Heart right ventricle (tissue), 16 donors: ENCODE data around the gene C15orf39. TPM values are rescaled to one million over a fixed set of nuclear protein-coding genes. Genes with fewer than 3 reads are reported as not detected.
"Not testable (repeated sequence)": the region's sequence is repeated elsewhere in the genome, so short reads cannot be mapped to it uniquely, and the experiment has no call there.

Experiments
- ATAC-seq, 8 donors: fragments of 200-7000 bp; cut with Tn5 transposase; one replicate each; pipeline ENCODE4 v1.9.1; 2020; ENCODE audit warnings: mild to moderate bottlenecking in 8 of 8, moderate library complexity in 8 of 8, moderate number of reproducible peaks in 1 of 8
- DNase-seq, 2 donors: peaks; one replicate each; pipeline ENCODE4 v3.0.0-alpha.2; 2020
- H3K27ac ChIP-seq, 10 donors: fragments of 200-600 bp; sonication (generic) in 2 of 10; one replicate each; pipeline versions ENCODE4 v1.5.0 to v1.8.0; 2020 to 2022; ENCODE audit warnings: mild to moderate bottlenecking in 3 of 10
- H3K27me3 ChIP-seq, 7 donors: fragments of 200-600 bp; one replicate each; pipeline ENCODE4 v1.8.0; 2021 to 2022; ENCODE audit warnings: mild to moderate bottlenecking in 2 of 7
- H3K36me3 ChIP-seq, 9 donors: fragments of 200-600 bp; sonication (generic) in 1 of 9; one replicate each; pipeline versions ENCODE4 v1.5.0 to v1.8.0; 2020 to 2022; ENCODE audit warnings: mild to moderate bottlenecking in 2 of 9
- H3K4me1 ChIP-seq, 9 donors: fragments of 200-600 bp; sonication (generic) in 1 of 9; one replicate each; pipeline versions ENCODE4 v1.5.0 to v1.8.0; 2020 to 2022; ENCODE audit warnings: mild to moderate bottlenecking in 4 of 9
- H3K4me3 ChIP-seq, 10 donors: fragments of 200-600 bp; sonication (generic) in 2 of 10; one replicate each; pipeline versions ENCODE4 v1.5.0 to v1.8.0; 2020 to 2022; ENCODE audit warnings: mild to moderate bottlenecking in 7 of 10, moderate library complexity in 2 of 10
- H3K9me3 ChIP-seq, 11 donors: fragments of 200-600 bp in 10 of 11; sonication (generic) in 2 of 11; one replicate each; pipeline versions ENCODE4 v1.5.0 to v1.8.0; 2013 to 2022; ENCODE audit warnings: mild to moderate bottlenecking in 2 of 11, control low read depth in 1 of 11, moderate library complexity in 1 of 11
- WGBS, 2 donors: extraction: QIAGEN DNeasy Blood & Tissue Kit; methylation state at CpG; one replicate each; pipeline ENCODE4 v1.1.7; 2013; ENCODE audit warnings: inconsistent platforms in 1 of 2; 5-methylcytosine and 5-hydroxymethylcytosine counted together
- intact Hi-C, 10 donors: fragments of 100-400 bp; cut with DNase I; formaldehyde crosslinking; loops; one replicate each; pipeline versions ENCODE4 v1.11.1 to v1.14.2; 2022
- polyA plus RNA-seq, 2 donors: library from polyadenylated mRNA; stranded (reverse); fragments of 200-250 nt; gene quantifications; one replicate each; pipeline ENCODE4 v1.2.3, GENCODE V29; 2013
- total RNA-seq, 10 donors: library from RNA; stranded (reverse); fragmentation: NEBNext Ultra II Directional in 3 of 10; extraction: Animal tissue kit (Norgen Biotek cat#: 25700) in 3 of 10; gene quantifications; one replicate each; pipeline versions ENCODE4 v1.2.1 to v1.2.4, GENCODE V29; 2021 to 2023
- TF ChIP-seq, protein P1 (sequence below), 9 donors: fragments of 200-600 bp; sonication (generic) in 2 of 9; IDR thresholded peaks; one replicate each; pipeline versions ENCODE4 v1.5.0 to v1.8.0; 2021 to 2022; ENCODE audit warnings: antibody characterized with exemption in 9 of 9, mild to moderate bottlenecking in 5 of 9, moderate library complexity in 1 of 9
- donor health status: Arrhythmogenic right ventricular cardiomyopathy.
- donor health status: ischemic (EF 13 %, LVEDD 7.1; RV severe dilation, severe dysfunction).
- donor health status: healthy with polysubstance abuse.
- donor health status: DM: no; HTN: yes; CAD: no.
- donor health status: DM: no; HTN: no; CAD: no.
- donor health status: ischemic (EF 25% LVEDD 6.9; RV normal size, moderate dysfunction).
- donor health status: ischemic (EF 25% LVEDD 5.7; RV mildly dilated, moderate dysfunction).
- donor health status: healthy.
- donor health status: DM: yes; HTN: yes; CAD: no.
- donor health status: Ischemic cardiomyopathy.
- donor health status: ischemic (EF 35%, LVEDD 5.7; RV mildly dilated, moderate dysfunction).
- donor health status: nonischemic (EF 11% LVEDD 7.7; RV severe dilation, severe dysfunction).
- donor health status: DM: yes; HTN: yes; CAD: no.
- donor health status: PGD.
- donor health status: ischemic (EF 29% LVEDD 5.4; RV normal size, mild dysfunction).
- donor health status: nonischemic (EF 23%, LVEDD 6.1; RV moderate dilation, normal function).

Gene C15orf39
- total and polyA plus RNA-seq, 12 donors: 6.9 to 23.7 (median 14.2) TPM

DNA sequence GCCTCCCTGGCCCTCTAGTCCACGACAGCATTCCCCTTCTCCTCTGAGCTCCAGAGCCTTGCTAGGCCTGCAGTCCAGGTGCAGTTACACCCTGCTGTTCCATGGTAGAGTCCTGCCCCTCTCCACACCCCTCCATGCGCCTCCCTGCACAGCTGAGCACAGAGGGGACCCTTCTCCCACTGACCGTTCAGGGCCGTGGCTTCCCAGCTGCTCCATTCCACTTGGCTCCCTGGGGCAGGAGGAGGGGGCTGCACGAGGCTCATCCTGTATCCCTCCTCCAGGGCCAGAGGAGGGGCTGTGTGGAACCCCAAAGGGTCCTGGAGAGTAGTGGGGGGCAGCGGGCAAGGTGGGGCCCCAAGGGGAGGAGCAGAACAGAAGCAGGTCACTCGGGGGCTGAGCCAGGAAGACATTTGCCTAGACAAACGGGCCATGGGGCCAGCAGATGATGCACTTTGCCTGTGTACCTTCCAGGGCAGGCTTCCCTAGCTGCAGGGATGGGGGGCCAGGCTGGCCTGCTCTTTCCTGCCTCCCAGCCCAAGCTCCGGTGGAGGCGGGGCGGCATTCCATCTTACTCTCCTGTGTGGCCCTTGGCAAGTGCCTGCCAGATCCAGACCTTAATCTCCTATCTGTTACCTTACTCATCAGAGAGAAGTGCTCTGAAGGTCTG, 35.8 kb downstream of the C15orf39 start:
- 70 to 77% methylated on average over 11 of the region's 11 CpGs for WGBS, 2 donors
- ATAC-seq: no peak
- Histone ChIP-seq H3K27me3 (peaks cover 0 to 28% (median 4%) of the 10 kb centered on the region in 7 donors), H3K4me3 (no peak overlapping the region), H3K9me3 (no peaks in the 10 kb centered on the region), H3K36me3 (no peaks in the 10 kb centered on the region), H3K27ac (no peak overlapping the region), H3K4me1 (peaks cover 0 to 9% (median 0%) of the 10 kb centered on the region in 9 donors)
- TF ChIP-seq, protein P1, sequence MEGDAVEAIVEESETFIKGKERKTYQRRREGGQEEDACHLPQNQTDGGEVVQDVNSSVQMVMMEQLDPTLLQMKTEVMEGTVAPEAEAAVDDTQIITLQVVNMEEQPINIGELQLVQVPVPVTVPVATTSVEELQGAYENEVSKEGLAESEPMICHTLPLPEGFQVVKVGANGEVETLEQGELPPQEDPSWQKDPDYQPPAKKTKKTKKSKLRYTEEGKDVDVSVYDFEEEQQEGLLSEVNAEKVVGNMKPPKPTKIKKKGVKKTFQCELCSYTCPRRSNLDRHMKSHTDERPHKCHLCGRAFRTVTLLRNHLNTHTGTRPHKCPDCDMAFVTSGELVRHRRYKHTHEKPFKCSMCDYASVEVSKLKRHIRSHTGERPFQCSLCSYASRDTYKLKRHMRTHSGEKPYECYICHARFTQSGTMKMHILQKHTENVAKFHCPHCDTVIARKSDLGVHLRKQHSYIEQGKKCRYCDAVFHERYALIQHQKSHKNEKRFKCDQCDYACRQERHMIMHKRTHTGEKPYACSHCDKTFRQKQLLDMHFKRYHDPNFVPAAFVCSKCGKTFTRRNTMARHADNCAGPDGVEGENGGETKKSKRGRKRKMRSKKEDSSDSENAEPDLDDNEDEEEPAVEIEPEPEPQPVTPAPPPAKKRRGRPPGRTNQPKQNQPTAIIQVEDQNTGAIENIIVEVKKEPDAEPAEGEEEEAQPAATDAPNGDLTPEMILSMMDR (IDR thresholded peaks at IDR 0.05): no peak
- no peak for DNase-seq
- intact Hi-C loops: no loop called here

DNA sequence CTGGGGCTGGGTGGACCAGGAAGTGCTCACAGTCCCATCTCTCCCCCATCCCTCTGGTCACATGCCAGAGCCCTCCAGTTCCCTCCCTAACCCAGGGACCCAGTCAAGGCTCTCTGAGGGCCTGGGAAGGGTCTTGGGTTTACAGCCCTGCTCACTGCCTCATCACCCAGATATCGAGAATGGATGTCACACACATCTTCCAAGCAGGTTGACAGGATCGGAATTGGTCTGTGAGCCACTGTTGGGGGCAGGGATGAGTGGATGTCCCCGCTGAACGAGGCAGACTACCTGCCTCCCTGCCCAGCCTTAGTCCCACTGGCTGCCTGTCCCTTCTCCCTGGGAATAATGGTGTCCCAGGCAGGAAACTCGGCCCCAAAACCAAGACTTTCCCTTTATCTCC, 36.5 kb downstream of the C15orf39 start:
- Histone ChIP-seq H3K4me3 (no peak overlapping the region), H3K27me3 (peaks cover 0 to 21% (median 4%) of the 10 kb centered on the region in 7 donors), H3K27ac (no peak overlapping the region), H3K9me3 (no peaks in the 10 kb centered on the region), H3K4me1 (peaks cover 0 to 9% (median 0%) of the 10 kb centered on the region in 9 donors), H3K36me3 (no peaks in the 10 kb centered on the region)
- no peak for DNase-seq
- 75 to 80% methylated on average over 5 of the region's 5 CpGs for WGBS, 2 donors
- intact Hi-C loops: no loop called here
- TF ChIP-seq, protein P1 (IDR thresholded peaks at IDR 0.05): no peak
- ATAC-seq: no peak

DNA sequence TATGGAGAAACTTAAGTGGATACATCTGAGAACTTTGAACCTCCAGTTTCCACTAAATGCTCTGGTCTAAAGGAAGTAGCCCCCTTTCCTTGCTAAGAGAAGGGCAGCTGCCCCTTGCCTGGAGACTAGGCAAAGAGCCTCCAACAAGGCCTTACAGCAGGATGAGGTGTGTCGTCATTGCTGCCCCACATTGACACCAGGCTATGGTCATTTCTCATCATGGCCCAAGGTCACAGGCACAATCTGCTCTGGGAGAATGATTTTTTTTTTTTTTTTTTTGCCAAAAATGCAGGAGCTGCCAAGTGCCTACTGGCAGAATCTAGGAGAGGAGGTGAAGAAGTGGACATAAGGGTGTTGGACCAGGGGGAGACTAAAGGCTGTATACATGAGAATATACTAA, 44.1 kb downstream of the C15orf39 start:
- H3K27me3 ChIP-seq: peaks cover 0 to 37% (median 22%) of the 10 kb centered on the region in 7 donors
- H3K9me3 ChIP-seq, DNase-seq, ATAC-seq, H3K27ac ChIP-seq, H3K4me1 ChIP-seq, H3K36me3 ChIP-seq, H3K4me3 ChIP-seq: not testable (repeated sequence)
- WGBS, 2 donors: 74 to 95% methylated on average over 1 of the region's 1 CpG
- intact Hi-C loops: loop anchor here in 2 of 10 donors (10.0 kb wide), 2 partner anchors 59 to 69 kb away; no protein-coding TSS in a partner anchor

DNA sequence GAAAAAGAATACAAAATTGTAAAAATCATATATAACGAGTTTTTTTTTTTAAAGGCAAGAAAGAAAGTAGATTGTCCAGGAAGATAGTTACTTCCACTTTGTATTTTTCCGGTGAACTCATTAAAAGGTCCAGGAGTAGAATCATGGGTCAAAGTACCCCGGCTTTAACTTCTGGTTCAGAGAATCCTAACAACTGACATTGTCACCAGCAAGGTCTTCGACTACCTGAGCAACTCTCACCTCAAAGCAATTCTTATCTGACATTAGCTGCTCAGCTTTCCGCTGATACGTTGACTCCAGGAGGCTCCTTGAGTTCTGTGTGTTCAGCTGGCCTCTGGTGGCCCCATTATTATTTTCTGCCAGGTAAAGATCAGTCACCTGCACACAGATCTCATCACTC, 47.3 kb downstream of the C15orf39 start:
- H3K4me1 ChIP-seq, DNase-seq, H3K36me3 ChIP-seq, H3K27ac ChIP-seq, H3K4me3 ChIP-seq, H3K9me3 ChIP-seq, ATAC-seq: not testable (repeated sequence)
- WGBS, 2 donors: 75 to 77% methylated on average over 6 of the region's 6 CpGs
- intact Hi-C loops: loop anchor here in 2 of 10 donors (10.0 kb wide), 2 partner anchors 56 to 66 kb away; no protein-coding TSS in a partner anchor
- H3K27me3 ChIP-seq: peaks cover 0 to 42% (median 27%) of the 10 kb centered on the region in 7 donors

DNA sequence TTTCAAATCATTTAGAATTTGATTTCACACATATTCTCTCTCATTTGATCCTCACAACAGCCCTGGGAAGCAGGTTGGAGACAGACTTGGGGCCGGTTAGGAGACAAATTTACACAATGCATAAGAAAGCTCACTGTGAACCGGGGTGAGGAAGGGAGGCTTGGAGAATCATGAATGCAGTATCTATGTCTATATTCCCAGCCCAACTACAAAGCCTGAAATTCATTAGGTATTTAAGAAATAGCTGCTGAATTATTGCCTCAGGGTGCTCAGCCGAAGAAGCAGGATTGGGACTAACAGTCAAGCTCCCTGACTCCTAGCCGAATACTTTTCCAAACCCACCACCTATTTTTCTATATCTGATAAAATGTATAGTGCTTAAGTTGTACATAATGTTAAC, 48.0 kb downstream of the C15orf39 start:
- DNase-seq (no peak), ATAC-seq (no peak)
- Histone ChIP-seq H3K4me1 (no peaks in the 10 kb centered on the region), H3K27ac (no peak overlapping the region), H3K36me3 (no peaks in the 10 kb centered on the region), H3K9me3 (no peaks in the 10 kb centered on the region), H3K27me3 (peaks cover 0 to 41% (median 25%) of the 10 kb centered on the region in 7 donors), H3K4me3 (no peak overlapping the region)
- WGBS, 2 donors: 69 to 73% methylated on average over 4 of the region's 4 CpGs
- intact Hi-C loops: loop anchor here in 2 of 10 donors (10.0 kb wide), 2 partner anchors 55 to 65 kb away; no protein-coding TSS in a partner anchor
- TF ChIP-seq, protein P1 (IDR thresholded peaks at IDR 0.05): no peak

DNA sequence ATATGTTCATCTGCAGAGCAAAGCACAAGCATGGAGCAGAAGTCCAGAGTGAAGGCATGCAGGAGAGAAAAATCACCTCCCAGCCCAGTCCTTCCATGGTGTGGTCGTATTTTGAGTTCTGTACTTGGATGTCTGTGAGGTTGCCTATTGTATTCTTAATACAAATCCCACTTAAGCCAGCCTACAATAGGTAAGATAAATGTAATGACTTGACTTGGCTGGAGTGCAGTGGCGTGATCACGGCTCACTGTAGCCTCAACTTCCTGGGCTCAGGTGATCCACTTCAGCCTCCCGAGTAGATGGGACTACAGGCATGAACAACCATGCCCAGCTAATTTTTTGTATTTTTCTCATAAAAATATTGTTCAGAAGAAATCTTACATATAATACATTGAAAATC, 49.7 kb downstream of the C15orf39 start:
- ATAC-seq, H3K27ac ChIP-seq, intact Hi-C loops, H3K4me3 ChIP-seq, H3K36me3 ChIP-seq, H3K4me1 ChIP-seq, DNase-seq, H3K9me3 ChIP-seq: not testable (repeated sequence)
- H3K27me3 ChIP-seq: peaks cover 0 to 41% (median 22%) of the 10 kb centered on the region in 7 donors
- 79 to 83% methylated on average over 4 of the region's 4 CpGs for WGBS, 2 donors

DNA sequence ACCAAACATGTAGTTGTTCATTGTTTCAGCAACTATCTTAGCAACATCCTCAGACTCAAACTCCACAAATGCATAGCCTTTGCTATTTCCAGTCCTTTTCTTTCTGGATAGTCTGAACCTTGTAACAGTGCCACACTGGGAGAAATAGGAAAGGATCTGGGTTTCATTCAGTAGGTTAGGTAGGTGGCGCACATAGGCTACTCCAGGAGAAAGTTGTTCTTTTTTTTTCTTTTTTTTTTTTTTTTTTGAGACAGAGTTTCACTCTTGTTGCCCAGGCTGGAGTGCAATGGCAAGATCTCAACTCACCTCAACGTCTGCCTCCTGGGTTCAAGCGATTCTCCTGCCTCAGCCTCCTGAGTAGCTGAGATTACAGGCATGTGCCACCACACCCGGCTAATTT, 50.6 kb downstream of the C15orf39 start:
- 79 to 89% methylated on average over 4 of the region's 4 CpGs for WGBS, 2 donors
- ATAC-seq, H3K9me3 ChIP-seq, H3K4me3 ChIP-seq, H3K4me1 ChIP-seq, intact Hi-C loops, H3K36me3 ChIP-seq, DNase-seq, H3K27ac ChIP-seq: not testable (repeated sequence)
- H3K27me3 ChIP-seq: peaks cover 0 to 38% (median 20%) of the 10 kb centered on the region in 7 donors

DNA sequence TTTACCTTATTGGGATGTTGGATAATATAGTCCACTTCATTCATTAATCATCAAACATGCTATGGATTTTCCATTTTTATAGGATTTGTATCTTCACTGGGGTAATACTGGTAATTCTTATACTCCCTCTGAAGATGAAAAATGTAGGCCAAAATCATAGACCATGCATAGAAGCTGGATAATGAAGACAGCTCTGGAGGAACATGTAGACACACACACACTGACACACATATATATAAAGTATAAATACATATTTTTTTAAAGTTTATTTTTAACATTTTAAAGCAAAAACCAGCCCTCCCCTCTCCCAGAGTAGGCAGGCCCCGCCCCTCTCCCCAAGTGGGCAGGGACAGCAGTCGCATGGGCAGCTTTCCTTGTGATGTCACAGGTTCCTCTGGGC, 56.4 kb downstream of the C15orf39 start, which contains the start of gene GOLGA6C:
TSS of gene GOLGA6C (plus strand) at position 301 of the 400 bp plus-strand sequence. CDS start 265 bp downstream, outside the sequence.
- H3K9me3 ChIP-seq, ATAC-seq, H3K36me3 ChIP-seq, DNase-seq, H3K27me3 ChIP-seq, H3K4me3 ChIP-seq, H3K4me1 ChIP-seq, H3K27ac ChIP-seq, intact Hi-C loops: not testable (repeated sequence)
- no CpG with 5 or more reads among the region's 2 CpGs for WGBS, 2 donors
